Myocyte (in vitro differentiated cells): Measurements from ENCODE around the gene GALNTL6. TPM values are rescaled to one million over a fixed set of nuclear protein-coding genes. Genes with fewer than 3 reads are reported as not detected.
"Not testable (repeated sequence)": the region's sequence is repeated elsewhere in the genome, so short reads cannot be mapped to it uniquely, and the experiment has no call there.

Experiments
- DNase-seq: peaks from one replicate; pipeline ENCODE4 v3.0.0-alpha.2; 2012; ENCODE audit warnings: low read depth
- total RNA-seq: library from RNA; depleted of rRNA; stranded (reverse); fragments of >200 nt; gene quantifications from 2 replicates; pipeline ENCODE4 v1.2.3, GENCODE V29; 2014

GALNTL6 gene
- total RNA-seq, 1 donor from 2014 or later: 1.2 TPM

- no peak for DNase-seq
Measured at GRCh38 chr4:172851534-172851933, 1038.3 kb downstream of the GALNTL6 start.

GRCh38 chr4:172857026-172857425 is 1043.8 kb downstream of the GALNTL6 start:
- DNase-seq: no peak

DNA sequence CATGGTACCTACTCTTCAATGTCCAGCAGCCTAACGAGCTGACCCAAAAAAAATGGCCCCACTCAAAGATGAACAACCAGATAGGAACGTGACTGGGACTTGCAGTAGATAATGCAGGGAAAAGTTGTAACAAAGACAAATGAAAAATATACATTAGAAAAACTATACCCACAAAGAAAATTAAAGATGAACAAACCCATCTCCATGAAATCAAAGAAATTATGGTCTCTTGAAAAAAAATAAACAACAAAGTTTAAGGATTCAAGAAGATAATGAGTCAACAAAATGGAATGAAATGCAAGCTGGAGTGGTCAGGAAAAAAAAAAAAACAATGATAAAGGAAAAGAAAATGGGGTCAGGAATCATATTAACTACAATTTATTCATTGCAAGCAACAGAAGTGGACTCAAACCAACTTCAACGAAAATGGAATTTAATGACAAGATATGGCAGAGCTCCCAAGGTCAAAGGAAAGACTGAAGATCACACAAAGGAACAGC is 1045.6 kb downstream of the GALNTL6 start:
- no peak for DNase-seq

GRCh38 chr4:172865103-172865502 is 1051.9 kb downstream of the GALNTL6 start:
- DNase-seq: no peak

GRCh38 chr4:172865531-172866127 is 1052.4 kb downstream of the GALNTL6 start:
- DNase-seq: no peak

- no peak for DNase-seq
Measured at GRCh38 chr4:172866421-172866820, 1053.2 kb downstream of the GALNTL6 start.

DNA sequence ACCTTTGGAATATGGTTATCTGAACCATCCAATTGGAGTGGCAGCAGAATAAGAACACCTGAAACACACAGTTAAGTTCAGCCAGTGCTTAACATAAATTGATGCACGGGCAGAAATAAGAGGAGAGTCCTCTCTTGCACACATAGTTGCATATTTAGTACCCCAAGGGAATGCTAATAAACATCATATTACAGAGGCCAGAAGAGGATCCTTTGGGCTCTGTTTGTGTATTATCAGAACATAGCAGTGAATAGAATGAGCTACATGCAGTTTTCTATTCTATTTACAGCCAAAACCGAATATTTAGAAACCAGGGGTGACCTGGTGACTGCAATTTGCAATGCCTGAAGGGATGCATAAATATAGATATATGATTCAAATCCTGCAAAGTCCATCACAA is 1054.6 kb downstream of the GALNTL6 start:
- no peak for DNase-seq

- DNase-seq: no peak
Measured at GRCh38 chr4:172868271-172868670, 1055.1 kb downstream of the GALNTL6 start.

GRCh38 chr4:172869621-172870268 is 1056.5 kb downstream of the GALNTL6 start:
- no peak for DNase-seq

DNA sequence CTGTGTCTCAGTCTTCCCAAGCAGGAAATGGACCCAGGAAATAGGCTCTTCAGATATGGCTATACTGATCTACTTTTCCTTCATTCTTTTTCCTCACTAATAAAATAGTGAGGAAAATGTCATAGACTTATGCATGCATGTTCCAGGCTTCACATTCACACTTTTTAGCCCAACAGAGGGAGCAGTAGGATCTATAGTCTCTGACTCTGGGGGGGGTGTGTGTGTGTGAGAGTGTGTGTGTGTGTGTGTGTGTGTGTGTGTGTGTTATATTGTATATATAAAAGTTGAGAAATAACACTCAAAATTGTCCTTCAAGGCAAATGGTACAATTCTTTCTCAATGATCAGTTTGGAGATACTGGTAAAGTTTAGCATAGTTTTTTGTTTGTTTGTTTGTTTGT is 1058.2 kb downstream of the GALNTL6 start:
- no peak for DNase-seq

- no peak for DNase-seq
Measured at GRCh38 chr4:172874944-172875343, 1061.7 kb downstream of the GALNTL6 start.

- no peak for DNase-seq
Measured at GRCh38 chr4:172876394-172876793, 1063.2 kb downstream of the GALNTL6 start.

GRCh38 chr4:172881645-172882044 is 1068.4 kb downstream of the GALNTL6 start:
- no peak for DNase-seq

- peak; percentile 15 for DNase-seq
Measured at GRCh38 chr4:172887358-172887757, 1074.2 kb downstream of the GALNTL6 start.

DNA sequence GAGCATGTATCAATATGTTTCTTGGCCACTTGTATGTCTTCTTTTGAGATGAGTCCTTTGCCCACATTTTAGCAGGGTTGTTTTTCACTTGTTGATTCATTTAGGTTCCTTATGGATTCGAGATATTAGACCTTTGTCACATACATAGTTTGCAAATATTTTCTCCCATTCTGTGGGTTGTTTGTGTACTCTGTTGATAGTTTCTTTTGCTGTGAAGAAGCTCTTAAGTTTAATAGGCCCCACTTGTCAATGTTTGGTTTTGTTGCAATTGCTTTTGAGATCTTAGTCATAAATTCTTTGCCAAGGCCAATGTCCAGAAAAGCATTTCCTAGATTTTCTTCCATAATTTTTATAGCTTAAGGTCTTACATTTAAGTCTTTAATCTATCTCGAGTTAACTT is 1074.8 kb downstream of the GALNTL6 start:
- no peak for DNase-seq

DNA sequence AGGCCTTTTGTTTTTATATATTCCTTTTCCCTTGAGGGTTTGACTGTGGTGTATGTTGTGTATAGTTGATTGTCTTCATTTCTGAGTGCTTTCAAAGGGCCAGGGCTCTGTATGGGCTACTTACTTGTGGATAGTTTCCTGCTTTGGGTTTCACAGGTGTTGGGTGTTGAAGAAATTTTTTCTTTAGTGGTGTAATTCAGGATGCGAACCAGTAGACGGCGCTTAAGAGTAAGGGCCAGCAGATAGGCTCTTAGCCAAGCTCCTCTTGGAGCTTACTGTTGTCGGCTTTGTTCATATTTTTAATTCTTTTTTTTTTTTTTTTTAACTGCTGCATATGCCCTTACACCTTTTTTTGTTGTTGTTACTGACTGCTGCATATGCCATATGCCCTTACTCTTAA is 1079.1 kb downstream of the GALNTL6 start:
- DNase-seq: peak; percentile 2

DNA sequence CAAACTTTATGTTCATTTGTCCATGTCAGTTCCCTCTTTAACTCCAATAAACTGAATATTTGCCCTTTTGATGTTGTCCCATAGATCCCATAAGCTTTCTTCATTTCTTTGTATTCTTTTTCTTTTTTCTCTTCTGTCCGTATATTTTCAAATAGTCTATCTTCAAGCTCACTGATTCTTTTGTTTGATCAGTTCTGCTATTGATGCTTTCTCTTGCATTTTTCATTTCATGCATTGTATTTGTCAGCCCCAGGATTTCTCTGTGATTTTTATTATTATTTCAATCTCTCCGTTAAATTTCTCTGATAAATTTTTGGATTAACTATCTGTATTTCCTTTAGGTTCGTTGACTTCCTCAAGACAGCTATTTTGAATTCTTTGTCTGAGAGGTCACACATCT is 1082.5 kb downstream of the GALNTL6 start:
- DNase-seq: no peak

DNA sequence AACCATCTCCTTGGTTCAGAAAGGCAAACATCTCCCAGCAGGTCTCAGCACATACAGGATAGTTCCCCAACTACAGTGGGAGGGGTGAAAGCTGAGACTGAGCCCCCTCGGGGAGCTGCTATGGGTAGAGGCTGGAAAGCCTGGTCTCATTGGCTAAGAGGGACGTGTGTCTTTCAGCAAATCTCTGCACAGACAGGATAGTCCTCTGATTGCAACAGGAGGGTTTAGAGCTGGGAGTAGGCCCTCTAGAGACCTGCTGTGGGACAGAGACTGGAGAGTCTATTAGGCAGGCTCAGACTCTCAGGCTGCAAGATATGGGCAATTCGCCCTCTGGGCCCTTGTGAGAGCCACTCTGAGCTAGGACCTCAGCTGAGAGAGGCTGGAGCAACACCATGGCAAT is 1083.8 kb downstream of the GALNTL6 start:
- DNase-seq: no peak

DNA sequence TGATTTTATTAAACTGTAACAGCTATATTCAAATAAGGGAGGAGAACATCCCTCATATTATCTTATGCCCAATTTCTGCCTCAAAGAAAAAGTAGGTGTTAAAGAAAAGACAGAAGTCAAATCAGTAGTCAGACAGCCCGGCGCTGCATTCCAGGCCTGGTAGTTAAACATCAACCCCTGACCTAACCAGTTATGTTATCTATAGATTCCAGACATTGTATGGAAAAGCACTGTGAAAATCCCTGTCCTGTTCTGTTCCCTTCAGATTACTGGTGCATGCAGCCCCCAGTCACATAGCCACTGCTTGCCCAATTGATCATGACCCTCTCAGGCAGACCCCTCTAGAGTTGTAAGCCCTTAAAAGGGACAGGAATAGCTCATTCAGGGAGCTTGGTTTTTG is 1085.5 kb downstream of the GALNTL6 start:
- no peak for DNase-seq

DNA sequence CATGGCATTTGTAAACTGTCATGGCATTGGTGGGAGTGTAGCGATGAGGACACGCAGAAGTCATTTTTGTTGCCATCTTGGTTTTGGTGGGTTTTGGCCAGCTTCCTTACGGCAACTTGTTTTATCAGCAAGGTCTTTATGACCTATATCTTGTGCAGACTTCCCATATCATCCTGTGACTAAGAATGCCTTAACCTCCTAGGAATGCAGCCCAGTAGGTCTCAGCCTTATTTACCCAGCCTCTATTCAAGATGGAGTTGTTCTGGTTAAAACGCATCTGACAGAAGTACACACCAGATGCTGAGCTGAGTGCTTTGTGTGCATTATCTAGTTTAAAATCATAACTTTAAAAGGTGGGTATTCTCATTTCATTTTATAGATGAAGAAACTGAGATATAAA is 1086.7 kb downstream of the GALNTL6 start:
- DNase-seq: no peak

GRCh38 chr4:172900900-172901299 is 1087.7 kb downstream of the GALNTL6 start:
- DNase-seq: no peak

GRCh38 chr4:172912468-172912867 is 1099.3 kb downstream of the GALNTL6 start:
- not testable (repeated sequence) for DNase-seq

GRCh38 chr4:172917403-172917802 is 1104.2 kb downstream of the GALNTL6 start:
- DNase-seq: not testable (repeated sequence)
